CD4-positive, alpha-beta T cell treated with Interleukin-2 at 100 ng/mL for 4 hours (primary cell): Measurements from ENCODE around the gene AEBP2.
"Not testable (repeated sequence)": the region's sequence is repeated elsewhere in the genome, so short reads cannot be mapped to it uniquely, and the experiment has no call there.

Source experiments
- DNase-seq: peaks from one replicate; pipeline ENCODE4 v3.0.0-alpha.2; 2020; ENCODE audit warnings: low spot score

The AEBP2 gene, protein sequence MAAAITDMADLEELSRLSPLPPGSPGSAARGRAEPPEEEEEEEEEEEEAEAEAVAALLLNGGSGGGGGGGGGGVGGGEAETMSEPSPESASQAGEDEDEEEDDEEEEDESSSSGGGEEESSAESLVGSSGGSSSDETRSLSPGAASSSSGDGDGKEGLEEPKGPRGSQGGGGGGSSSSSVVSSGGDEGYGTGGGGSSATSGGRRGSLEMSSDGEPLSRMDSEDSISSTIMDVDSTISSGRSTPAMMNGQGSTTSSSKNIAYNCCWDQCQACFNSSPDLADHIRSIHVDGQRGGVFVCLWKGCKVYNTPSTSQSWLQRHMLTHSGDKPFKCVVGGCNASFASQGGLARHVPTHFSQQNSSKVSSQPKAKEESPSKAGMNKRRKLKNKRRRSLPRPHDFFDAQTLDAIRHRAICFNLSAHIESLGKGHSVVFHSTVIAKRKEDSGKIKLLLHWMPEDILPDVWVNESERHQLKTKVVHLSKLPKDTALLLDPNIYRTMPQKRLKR

DNA sequence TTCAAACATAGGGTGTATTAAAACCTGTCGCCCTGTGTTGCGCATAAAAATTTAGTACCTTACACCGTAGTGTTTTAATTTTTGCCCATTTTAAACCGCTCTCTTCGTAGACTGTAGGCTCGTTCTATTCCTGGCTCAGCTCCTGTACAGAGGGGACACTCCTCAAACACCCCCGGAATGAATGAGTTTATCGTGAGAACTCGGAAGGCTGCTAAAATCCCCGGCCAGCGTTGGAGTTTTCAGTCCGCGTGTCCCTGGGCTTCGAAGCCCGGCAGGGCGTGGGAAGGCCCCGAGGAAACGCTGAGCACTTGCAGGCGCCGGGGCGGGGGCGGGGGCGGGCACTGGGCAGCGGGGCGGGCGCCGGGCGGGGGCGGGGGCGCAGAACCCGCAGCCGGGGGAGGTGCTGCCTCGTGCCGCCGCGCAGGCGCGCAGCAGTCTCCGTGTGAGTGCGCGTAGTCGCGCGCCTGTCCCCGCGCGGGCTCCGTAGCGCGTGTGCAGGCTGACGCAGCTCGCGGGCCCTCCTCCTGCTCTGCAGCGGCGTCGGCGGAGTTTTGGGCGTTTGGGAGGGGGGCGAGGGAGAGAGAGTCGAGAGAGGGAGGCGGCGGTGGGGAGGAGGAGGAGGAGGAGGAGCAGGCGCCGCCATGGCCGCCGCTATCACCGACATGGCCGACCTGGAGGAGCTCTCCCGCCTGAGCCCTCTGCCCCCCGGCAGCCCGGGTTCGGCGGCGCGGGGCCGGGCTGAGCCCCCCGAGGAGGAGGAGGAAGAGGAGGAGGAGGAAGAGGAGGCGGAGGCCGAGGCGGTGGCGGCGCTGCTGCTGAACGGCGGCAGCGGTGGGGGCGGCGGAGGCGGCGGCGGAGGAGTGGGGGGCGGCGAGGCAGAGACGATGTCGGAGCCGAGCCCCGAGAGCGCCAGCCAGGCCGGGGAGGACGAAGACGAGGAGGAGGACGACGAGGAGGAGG lies at the start of gene AEBP2:
TSS of gene AEBP2 (plus strand) at position 434 of the 960 bp plus-strand sequence. CDS start at position 642, 208 bp downstream.
- peak; percentile 96 for DNase-seq

DNA sequence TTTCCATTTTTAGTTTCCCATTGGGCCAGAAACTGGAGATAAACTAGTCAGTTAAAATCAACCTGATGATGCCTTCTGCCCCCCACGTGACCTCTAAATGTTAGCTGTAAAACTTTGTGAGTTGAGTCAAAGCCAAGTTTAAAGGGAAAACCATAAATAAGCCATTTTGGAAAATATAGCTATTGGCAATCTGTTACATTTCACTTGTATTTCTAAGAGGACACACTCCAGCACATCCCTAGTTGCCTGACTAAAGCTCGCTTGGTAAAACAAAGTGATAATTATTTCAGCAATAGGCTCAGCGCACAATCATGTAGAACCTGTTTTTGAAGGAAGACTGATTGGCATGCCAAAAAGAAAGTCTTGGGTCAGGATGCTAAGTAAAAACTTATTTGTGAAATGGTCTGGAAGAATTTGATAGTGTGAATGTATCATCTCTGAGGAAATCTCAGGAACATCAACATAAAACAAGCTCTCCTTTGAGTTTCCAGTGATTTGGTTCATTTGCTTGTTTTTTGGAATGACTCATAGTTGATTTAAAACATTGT lies 49.2 kb upstream of the AEBP2 start:
- DNase-seq: no peak

DNA sequence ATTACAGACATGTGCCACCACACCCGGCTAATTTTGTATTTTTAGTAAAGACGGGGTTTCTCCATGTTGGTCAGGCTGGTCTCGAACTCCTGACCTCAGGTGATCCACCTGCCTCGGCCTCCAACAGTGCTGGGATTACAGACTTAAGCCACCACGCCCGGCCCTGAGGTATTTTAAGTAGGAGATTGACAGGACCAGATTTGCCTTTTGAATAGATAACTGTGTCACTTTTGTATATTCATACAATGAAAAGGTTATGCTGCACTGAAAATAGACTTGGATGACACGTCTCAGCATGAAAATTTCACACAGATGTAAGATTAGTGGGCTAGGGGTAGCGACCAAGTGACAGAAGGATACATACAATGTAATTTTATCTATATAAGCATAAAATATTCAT lies 46.6 kb upstream of the AEBP2 start:
- DNase-seq: not testable (repeated sequence)

DNA sequence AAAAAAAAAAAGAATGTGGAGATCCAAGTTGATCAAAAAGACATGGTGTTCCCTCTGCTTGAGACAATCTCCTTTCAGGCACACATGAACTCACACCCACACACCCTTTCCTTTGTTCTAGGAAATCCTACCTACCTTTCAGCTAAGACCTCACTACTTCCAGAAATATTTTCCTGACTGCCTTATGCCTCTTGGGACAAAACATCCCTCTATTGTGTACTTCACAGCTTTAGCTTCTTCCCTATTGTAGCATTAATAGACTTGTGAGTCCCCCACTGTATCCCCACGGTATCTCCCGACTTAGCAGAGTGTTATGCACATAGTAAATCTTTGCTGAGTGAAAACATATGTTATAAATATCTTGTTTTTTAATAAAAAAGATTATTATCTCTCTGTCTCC lies 44.9 kb upstream of the AEBP2 start:
- DNase-seq: no peak

DNA sequence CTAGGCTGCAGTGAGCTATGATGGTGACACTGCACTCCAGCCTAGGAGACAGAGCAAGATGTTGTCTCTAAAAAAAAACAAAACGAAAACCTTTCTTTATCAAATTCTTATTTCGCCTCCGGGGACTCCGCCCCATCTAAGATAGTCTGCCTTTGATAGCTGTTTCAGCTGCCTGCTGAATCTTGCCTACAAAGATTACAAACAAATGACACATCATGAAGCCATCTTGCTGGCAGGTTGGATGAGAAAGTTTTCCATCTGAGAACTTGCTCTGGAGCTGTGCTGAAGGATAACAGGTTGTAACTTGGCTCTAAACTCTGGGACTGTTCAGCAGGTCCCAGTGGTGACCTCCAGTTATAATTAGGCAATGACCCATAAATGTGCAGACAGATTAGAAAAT lies 41.8 kb upstream of the AEBP2 start:
- no peak for DNase-seq

DNA sequence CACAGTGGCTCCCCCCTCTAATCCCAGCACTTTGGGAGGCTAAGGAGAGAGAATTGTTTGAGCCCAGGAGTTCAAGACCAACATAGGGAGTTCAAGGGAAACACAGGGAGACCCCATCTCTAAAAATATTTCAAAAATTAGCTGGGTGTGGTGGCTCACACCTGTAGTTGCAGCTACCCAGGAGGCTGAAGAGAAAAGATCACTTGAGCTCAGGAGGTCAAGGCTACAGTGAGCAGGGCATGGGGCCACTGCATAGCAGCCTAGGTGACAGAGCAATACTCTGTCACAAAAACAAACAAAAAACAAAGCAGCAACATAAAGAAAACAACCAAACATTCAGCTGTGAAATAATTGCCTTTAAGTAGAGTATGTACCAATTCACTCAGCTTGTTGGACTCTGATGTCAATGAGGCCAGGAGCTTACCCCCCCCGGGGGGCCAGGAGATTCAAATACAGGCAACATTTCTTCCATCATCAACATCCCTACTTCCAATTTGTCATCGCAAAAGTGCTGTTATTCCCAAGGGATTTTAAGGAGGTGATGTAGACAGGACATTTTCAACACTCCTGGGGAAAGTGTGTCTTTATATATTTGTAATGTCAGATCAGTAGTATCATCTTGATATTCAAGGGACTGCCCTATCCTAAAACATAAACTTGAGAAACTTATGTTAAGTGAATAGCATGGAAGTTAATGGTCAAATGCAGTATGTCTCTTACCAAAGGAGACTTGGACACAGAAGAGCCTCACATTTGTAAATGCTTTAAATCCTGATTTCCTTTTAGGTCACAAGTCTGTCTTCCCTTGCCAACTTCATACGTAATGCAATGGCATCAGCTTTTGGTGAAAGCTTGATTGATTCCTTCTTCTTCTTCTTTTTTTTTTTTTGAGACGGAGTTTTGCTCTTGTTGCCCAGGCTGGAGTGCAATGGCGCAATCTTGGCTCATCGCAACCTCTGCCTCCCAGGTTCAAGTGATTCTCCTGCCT lies 40.6 kb upstream of the AEBP2 start:
- no peak for DNase-seq

DNA sequence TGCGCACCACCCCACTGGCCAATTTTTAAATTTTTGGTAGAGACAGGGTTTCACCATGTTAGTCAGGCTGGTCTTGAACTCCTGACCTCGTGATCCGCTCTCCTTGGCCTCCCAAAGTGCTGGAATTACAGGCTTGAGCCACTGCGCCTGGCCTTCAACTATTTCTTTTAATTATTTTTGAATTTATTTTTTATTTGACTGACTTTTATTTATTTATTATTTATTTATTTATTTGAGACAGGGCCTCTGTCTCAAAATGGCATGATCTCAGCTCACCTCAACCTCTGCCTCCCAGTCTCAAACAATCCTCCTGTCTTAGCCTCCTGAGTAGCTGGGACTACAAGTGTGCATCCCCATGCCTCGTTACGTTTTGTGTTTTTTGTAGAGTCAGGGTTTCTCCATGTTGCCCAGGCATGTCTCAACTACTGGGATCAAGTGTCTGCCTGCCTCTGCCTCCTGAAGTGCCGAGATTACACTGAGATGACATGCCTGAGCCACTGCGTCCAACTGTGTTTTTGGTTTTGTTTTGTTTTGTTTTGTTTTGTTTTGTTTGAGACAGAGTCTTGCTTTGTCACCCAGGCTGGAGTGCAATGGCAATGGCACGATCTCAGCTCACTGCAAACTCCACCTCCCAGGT lies 38.5 kb upstream of the AEBP2 start:
- not testable (repeated sequence) for DNase-seq

DNA sequence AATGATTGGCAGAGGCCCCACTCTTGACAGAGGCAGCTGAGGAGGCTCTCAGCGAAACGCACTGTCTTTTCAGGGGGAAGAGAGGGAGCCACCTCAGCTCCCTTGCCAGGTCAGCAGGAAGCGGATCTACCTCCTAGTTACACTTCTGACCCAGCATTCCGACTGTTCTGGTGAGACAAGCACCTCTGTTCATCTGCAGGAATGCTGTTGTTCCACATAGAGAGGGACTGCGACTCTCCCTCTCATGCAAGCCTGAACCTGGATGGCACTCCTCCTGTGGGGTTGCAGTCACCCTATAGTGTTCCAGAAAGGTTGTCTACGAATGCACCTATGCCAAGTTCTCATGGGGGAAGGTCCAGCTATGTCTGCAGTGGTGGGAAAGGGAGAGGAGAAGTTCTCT lies 37.1 kb upstream of the AEBP2 start:
- DNase-seq: no peak

DNA sequence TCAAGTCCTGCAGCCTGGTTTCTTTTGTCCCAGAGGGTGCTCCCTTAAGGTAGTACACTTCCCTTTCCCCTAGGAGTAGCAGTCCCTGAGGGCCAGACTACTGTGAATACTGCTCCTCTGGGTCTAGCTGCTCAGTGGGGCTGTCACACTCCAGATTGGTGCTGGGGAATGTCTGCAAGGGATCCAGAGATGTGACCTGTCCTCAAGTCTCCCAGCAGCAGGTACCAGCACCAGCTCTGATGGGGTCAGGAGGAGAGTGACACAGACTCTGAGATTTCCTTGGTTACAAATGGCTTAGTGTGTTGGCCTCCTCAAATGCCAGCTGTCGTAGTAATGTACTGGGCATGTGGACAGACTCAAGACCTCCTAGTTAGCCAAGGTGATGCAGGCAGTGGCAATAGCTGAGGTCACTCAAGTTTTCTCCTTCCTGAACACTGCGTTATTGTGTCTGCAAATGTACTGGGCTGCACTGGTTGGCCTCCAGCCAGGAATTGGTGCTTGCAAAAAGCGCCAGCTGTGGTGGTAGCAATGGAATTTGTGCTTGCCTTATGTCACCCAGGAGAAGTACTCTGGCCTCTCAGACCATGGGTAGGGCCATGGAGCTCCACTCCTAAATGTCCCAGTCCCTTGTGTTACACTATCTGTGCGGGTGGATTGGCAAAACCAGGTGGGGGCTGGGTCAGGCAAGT lies 36.4 kb upstream of the AEBP2 start:
- no peak for DNase-seq

DNA sequence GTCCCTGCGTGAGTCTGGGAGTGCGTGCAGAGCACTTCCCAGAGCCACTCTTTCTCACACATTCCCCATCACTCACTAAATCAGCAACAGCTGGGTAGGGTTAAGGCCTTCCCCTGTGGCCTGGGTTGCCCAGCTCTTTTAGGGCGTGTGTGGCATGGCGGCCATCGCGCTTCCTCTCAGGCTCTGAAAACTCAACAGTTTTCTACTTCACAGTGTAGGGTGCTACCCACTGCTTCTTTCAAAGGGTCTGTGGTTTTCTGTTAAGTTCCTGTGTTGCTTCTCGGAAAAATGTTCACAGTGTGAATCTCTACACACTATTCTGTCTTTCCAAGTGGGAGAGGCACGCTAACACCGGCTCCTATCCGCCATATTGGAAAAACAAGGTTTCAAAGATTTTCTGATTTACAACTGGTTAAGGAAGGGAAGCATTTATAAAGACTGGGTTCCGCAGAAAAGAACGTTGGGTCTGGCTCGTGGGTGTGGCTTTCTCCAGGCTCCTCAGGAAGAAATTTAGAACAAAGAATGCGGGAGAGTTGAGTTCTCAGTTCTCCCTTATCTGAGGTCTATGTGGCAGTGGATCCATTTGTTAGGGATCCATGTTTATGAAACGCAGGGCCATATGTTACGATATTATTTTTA lies 34.9 kb upstream of the AEBP2 start:
- DNase-seq: peak; percentile 44

DNA sequence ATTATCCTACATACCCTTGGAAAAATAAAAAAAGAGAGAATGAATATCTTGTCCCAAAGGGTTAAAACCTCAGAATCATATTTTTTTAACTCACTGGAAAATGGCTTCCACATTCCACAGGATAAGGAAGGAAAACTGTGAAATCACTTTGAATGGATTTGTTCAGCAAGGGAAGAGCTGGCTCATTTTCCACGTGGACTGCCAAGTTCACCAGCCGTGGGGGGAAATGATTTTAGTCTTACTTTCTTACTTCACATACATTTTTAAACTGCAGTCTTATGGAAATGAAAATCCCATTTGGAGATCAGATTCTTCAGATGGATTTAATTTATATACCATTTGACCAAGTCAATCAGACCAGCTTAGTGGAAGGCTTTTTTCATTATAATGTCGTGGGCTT lies 29.9 kb upstream of the AEBP2 start:
- DNase-seq: no peak

DNA sequence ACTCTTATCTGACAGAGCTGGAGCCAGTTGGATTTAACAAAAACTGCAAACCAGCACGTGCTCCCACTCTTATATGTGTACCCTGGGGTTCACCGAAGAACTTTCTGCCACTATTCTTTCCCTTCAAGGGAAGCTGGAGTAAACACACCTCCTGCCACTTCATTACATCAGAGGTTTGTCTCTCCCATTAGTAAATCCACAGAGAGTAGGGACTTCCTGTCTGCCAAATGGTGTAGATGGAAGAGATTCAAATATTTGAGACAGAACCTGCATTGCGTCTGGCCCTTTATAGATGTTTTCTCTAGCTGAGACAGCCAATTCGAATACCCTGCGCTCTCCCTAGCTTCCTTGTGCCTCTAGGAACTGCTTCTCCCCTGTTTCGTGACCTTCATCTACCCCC lies 29.1 kb upstream of the AEBP2 start:
- no peak for DNase-seq

DNA sequence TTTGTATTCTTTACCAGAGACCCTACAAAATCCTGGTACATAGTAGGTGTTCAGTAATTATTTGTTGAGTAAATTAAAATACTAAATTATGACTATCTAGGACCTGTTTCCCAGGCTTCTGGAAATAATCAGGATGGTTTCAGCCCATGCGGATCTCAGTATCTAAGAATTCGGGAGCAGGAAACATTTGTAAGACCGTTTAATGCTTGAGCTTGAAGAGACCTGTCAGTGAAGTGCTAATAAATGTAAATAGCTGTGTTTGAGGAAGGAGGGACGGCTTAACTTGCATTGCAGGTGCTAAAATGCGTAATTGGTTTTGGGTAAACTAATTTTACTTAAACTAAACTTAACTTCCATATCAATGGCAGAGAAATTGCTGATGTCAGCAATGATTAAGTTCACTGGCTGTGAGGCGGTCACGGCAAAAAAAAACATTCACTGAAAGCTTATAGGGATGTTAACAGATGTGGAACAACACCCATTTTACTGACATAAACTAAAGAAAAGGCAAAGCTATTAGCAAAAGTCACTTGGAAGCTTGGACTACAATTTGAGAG lies 28.6 kb upstream of the AEBP2 start:
- DNase-seq: no peak

DNA sequence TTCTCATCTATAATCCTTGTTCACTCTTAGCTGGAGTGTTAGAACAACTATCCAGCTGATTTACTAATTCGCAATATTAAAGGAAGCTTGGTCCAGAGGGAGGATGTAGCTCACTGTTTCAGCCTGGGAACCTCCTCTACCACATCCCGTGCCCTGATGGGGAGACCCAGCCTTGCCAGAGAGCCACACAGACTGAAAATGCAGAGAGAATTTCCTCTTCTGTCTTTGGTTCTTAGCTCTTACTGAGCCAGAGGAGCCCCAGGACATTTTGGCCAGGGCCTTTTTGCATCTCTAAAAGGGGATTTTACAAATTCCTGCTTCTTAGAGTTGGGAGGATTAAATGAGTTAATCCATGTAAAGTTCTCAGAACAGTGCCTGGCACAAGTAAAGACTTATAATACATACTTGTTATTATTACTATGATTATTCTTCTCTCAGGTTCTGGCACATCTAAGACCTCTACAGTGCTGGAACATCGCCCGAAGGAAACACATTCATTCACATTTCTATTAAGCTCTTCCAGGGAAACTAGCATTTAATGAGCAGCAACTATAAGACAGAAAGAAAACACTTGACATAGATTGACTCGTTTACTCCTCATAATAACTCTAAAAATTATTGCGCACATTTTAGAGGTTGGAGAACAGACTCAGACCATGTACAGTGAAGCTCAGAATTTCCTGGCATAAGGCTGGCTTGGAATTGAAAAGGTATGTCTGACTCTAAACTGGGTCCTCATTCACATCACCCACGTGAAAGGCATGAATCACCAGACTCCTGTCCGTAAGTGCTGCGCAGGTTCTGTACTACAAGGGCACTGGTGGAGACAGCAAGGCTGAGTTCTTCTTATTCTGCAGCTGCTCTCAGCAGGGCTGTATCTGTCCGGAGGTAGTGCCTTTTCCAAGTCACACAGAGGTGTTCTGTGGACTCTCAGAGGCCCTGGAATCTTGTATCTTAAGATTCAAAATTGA lies 27.8 kb upstream of the AEBP2 start:
- DNase-seq: no peak

DNA sequence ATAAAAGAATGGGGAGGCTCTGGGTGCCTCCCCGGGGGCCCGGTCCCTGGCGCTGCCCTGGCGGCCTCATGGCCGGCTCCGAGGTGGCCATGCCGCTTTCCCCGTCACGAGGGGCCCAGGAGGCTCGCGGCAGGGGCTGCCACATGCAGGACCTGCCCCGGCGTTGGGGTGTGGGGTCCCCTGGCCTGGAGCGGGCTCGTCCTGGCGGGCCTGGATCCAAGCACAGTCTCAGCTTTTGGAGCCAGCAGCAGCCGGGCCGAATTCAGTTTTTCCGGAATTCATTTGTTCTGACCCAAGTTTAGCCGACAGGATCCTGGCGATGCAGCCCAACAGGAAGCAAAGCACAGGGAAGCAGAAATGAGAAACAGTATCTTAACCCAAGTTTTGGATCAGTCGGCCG lies 26.4 kb upstream of the AEBP2 start:
- DNase-seq: no peak

DNA sequence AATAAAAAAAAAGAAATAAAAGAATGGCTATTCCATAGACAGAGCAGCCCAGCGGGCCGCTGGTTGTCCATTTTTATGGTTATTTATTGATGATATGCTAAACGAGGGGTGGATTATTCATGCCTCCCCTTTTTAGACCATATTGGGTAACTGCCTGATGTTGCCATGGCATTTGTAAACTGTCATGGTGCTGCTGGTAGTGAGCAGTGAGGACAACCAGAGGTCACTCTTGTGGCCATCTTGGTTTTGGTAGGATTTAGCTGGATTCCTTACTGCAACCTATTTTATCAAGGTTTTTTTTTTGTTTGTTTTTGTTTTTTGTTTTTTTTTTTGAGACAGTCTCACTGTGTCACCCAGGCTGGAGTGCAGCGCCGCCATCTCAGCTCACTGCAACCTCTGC lies 25.7 kb upstream of the AEBP2 start:
- DNase-seq: not testable (repeated sequence)

DNA sequence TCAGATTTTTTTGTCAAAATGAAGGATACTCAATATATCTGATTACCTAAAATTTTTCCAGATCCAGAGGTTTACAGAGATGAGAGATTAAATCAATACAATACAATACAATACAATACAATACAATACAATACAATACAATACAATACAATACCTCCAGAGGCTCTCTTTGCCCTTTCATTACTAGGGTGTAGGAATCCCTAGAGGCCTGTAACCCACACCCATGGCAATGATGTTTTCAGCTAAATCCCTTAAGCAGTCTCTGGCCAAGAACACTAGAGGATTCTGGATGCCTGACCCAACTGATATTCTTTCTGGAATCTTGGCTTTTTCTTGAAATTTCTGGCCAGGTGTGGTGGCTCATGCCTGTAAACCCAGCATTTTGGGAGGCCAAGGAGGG lies 23.7 kb upstream of the AEBP2 start:
- DNase-seq: no peak

DNA sequence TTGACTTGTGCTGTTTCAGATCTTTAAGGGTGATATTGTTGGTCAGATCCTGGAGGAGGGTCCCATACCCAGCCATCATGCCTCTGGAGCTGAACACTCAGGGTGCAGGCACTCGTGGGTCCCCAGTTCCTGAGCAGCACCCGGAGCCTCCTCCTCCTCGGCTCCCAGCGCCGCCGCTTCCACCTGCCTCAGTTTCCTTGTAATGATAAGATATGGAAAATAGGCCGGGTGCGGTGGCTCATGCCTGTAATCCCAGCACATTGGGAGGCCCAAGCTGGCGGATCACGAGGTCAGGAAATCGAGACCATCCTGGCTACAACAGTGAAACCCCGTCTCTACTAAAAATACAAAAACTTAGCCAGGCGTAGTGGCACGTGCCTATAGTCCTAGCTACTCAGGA lies 20.2 kb upstream of the AEBP2 start:
- DNase-seq: no peak
